ENCODE results near the gene PVALEF.

The PVALEF gene

DNA sequence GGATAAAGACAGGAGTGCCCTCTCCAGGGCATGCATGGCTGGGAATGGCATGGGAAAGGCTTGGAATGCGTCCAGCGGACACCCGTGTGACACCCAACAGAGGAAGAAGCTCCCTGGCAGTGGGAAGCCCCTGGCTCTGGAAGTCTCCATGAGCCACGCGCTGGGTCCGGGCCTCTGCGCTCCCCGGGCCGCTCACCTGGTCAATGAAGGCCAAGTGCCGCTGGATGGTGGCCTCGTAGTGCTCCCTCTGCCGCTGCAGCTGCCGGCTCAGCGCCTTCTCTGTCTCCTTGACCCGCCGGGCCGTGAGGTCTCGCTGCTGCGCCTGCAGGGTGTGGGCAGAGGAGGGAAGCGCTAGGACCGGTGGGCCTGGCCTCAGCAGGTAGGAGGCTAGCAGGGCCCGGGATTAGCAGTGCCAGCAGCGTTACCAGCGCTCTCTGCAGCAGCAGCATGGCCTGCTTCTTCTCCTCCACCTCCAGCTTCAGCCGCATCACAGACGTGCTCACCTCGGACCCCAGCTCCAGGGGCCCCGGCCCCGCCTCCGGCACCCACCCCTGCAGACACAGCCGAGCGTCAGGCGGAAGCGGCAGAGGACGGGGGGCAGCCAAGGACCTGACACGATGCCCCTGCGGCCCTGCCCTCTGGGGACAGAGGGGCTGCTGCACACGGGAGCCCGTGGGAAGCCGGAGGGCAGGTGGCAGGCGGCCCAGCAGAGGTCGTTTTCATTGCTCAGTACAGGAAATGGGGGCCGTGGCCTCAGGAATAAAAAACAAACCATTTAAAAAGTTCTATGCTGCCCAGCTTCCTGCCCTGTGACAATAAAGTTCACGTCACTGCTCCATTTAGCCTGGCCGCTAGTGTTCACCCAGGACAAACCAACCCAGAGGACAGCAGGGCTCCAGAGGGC, 31.4 kb downstream of the PVALEF start:
- H3K4me3 ChIP-seq (ENCODE audit: low read length): no peak overlapping the region
- DNase-seq (ENCODE audit: low read depth): no peak
- TF ChIP-seq, protein P1, sequence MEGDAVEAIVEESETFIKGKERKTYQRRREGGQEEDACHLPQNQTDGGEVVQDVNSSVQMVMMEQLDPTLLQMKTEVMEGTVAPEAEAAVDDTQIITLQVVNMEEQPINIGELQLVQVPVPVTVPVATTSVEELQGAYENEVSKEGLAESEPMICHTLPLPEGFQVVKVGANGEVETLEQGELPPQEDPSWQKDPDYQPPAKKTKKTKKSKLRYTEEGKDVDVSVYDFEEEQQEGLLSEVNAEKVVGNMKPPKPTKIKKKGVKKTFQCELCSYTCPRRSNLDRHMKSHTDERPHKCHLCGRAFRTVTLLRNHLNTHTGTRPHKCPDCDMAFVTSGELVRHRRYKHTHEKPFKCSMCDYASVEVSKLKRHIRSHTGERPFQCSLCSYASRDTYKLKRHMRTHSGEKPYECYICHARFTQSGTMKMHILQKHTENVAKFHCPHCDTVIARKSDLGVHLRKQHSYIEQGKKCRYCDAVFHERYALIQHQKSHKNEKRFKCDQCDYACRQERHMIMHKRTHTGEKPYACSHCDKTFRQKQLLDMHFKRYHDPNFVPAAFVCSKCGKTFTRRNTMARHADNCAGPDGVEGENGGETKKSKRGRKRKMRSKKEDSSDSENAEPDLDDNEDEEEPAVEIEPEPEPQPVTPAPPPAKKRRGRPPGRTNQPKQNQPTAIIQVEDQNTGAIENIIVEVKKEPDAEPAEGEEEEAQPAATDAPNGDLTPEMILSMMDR (IDR thresholded peaks at IDR 0.05; ENCODE audit: insufficient read depth, low read depth, low read length, missing control alignments): no peak

DNA sequence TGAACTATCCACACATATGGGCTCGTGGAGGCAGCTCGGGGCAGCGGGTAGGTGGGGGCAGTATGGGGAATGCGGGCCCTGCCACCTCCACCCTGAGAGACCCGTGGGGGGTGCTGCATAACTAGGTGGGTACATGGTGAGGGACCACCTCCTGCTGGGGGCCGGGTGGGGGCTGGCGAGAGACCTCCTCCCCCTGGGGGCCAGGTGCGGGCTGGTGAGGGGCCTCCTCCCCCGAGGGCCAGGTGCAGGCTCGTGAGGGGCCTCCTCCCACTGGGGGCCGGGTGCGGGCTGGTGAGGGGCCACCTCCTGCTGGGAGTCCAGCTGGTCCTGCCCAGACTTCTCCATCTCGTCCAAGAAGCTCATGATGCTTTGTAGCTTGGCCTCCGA, 32.1 kb downstream of the PVALEF start:
- DNase-seq (ENCODE audit: low read depth): no peak

DNA sequence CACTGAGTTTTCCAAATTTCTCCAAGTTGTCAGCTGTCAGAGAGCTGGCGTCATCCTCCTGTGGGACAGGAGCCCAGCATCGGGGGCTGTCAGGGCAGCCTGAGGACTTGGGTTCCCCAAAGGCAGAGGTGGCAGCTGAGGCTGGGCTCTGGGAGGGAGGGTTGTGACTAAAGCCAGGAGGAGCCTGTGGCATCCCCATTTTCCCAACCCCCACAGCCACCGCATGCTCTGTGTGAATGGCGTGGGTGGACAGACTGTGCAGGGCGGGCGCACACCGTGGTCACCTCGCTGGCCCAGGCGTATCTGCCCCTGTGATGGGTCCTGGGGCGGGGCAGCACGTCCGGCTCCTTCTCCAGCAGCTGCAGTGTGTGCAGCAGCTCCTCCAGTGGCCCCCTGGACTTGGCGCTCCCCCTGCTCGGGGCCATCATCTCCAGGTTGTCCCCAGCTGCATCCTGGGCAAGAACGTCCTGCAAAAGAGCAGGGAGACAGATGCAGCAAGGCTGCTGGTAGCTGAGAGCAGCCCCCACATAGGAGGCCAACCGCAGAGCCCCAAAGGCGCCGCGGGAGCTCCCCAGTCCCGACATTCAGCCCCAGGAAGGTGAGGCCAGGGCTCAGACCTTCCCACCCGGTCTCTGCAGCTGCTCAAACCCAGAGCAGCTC, 32.7 kb downstream of the PVALEF start:
- no peak overlapping the region for H3K4me3 ChIP-seq (ENCODE audit: low read length)
- TF ChIP-seq, protein P1 (IDR thresholded peaks at IDR 0.05; ENCODE audit: insufficient read depth, low read depth, low read length, missing control alignments): no peak
- no peak for DNase-seq (ENCODE audit: low read depth)

More for the DNA sequence above, 32.1 kb downstream of the PVALEF start:
- TF ChIP-seq, protein P1 (IDR thresholded peaks at IDR 0.05; ENCODE audit: insufficient read depth, low read depth, low read length, missing control alignments): no peak
- no peak overlapping the region for H3K4me3 ChIP-seq (ENCODE audit: low read length)

DNA sequence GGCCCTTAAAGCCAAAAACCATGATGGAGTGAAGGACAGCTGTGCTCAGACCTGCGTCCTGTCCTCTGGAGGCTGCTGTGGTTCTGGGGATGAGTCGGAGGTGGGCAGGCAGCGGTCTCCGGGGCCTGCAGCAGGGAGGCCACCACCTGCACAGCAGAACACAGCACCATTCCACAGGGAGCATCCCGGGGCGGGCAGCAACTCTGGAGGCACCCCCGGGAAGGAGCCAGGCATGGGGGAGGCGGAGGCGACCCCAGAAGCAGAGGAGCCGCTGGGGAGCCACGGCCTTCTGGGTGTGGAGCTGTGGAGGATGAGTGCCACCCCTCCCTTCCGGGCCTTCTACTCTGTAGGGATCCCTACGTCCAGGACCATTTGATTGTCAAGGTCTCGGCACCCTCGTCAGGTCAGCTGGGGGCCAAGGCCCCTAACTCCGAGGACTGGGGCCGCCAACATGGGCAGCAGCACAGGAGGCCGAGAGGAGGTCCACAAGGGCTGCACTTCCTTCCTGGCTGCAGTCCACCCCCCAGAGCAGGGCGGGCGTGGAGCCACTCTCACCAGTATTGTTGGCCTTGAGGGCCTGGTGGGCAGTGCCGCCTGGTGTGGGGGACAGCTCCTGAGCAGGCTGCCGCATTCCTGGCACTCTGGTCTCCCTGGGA, 33.6 kb downstream of the PVALEF start:
- H3K4me3 ChIP-seq (ENCODE audit: low read length): no peak overlapping the region
- DNase-seq (ENCODE audit: low read depth): no peak
- TF ChIP-seq, protein P1 (IDR thresholded peaks at IDR 0.05; ENCODE audit: insufficient read depth, low read depth, low read length, missing control alignments): no peak

DNA sequence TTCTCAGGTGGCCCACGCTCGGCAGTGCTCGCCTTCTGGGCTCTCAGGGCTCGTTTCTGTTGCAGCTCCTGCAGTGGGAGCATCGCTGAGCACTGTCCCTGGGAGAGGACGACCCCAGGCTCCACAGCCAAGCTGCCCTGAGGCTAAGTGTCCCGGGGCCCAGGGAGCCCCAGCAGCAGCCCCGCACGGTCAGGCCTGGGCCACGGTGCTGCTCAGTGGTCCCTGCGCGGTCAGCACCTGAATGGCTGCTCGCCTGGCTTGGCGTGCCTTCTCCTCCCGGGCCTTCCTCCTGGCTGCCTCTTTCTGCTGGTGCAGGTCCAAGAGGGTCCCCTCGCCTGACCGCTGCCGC, 34.1 kb downstream of the PVALEF start:
- no peak overlapping the region for H3K4me3 ChIP-seq (ENCODE audit: low read length)
- no peak for DNase-seq (ENCODE audit: low read depth)
- TF ChIP-seq, protein P1 (IDR thresholded peaks at IDR 0.05; ENCODE audit: insufficient read depth, low read depth, low read length, missing control alignments): no peak

DNA sequence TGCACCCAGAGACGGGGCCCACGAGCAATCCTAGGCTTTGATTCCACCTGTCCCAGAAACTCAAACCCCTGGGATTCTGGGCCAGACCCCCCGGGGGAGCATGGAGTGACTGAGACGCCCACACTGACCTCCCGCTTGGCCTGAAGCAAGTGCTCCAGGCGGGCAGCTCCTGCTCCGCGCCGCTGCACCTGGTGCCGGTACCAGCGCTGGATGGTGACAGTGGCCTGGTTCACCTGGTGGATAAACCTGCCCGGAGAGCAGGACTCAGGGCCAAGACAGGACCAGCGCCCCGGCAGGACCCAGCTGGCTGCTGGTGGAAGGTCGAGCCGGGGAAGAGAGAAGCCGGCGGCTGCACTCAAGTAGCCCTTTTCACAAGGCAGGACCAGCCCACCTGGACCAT, 34.9 kb downstream of the PVALEF start:
- TF ChIP-seq, protein P1 (IDR thresholded peaks at IDR 0.05; ENCODE audit: insufficient read depth, low read depth, low read length, missing control alignments): no peak
- DNase-seq (ENCODE audit: low read depth): no peak
- H3K4me3 ChIP-seq (ENCODE audit: low read length): no peak overlapping the region

All from epithelial cell of esophagus (primary cell).